Measurements from ENCODE around the gene COX4I1.

COX4I1 gene

GRCh38 chr16:85755929-85756768 lies 43.3 kb upstream of the COX4I1 start:
- H3K27ac ChIP-seq (ENCODE audit: low read depth, low read length, severe bottlenecking) = no peak overlapping the region
- H3K9me3 ChIP-seq (ENCODE audit: control insufficient read depth, low read length) = no peaks in the 10 kb centered on the region
- 78 to 81% methylated on average over 24 to 25 of the region's 25 CpGs for WGBS, 2 experiments (ENCODE audit: insufficient coverage in 2 of 2)
- no peak overlapping the region for H3K4me3 ChIP-seq (ENCODE audit: extremely low read depth, insufficient read depth, low read length, poor library complexity, severe bottlenecking)
- no peaks in the 10 kb centered on the region for H3K36me3 ChIP-seq (ENCODE audit: control insufficient read depth, insufficient read depth, low read length)
- H3K4me1 ChIP-seq (ENCODE audit: control insufficient read depth, insufficient read depth, low read length, poor library complexity, severe bottlenecking) = peaks cover 30% of the 10 kb centered on the region

- H3K27ac ChIP-seq (ENCODE audit: low read depth, low read length, severe bottlenecking) = no peak overlapping the region
- H3K4me1 ChIP-seq (ENCODE audit: control insufficient read depth, insufficient read depth, low read length, poor library complexity, severe bottlenecking) = peaks cover 21% of the 10 kb centered on the region
- no peak overlapping the region for H3K4me3 ChIP-seq (ENCODE audit: extremely low read depth, insufficient read depth, low read length, poor library complexity, severe bottlenecking)
- no peaks in the 10 kb centered on the region for H3K36me3 ChIP-seq (ENCODE audit: control insufficient read depth, insufficient read depth, low read length)
- H3K9me3 ChIP-seq (ENCODE audit: control insufficient read depth, low read length) = no peaks in the 10 kb centered on the region
- 92 to 95% methylated on average over 4 to 6 of the region's 7 CpGs for whole genome bisulfite sequencing, 2 experiments (ENCODE audit: insufficient coverage in 2 of 2)
Measured at GRCh38 chr16:85757341-85757822, 42.1 kb upstream of the COX4I1 start.

GRCh38 chr16:85759136-85759535 lies 40.4 kb upstream of the COX4I1 start:
- Histone ChIP-seq H3K27ac (ENCODE audit: low read depth, low read length, severe bottlenecking) (no peak overlapping the region), H3K4me1 (ENCODE audit: control insufficient read depth, insufficient read depth, low read length, poor library complexity, severe bottlenecking) (peaks cover 6% of the 10 kb centered on the region), H3K9me3 (ENCODE audit: control insufficient read depth, low read length) (no peaks in the 10 kb centered on the region), H3K4me3 (ENCODE audit: extremely low read depth, insufficient read depth, low read length, poor library complexity, severe bottlenecking) (no peak overlapping the region), H3K36me3 (ENCODE audit: control insufficient read depth, insufficient read depth, low read length) (no peaks in the 10 kb centered on the region)
- 85 to 95% methylated on average over 7 to 11 of the region's 16 CpGs for WGBS, 2 experiments (ENCODE audit: insufficient coverage in 2 of 2)

- WGBS, 2 experiments (ENCODE audit: insufficient coverage in 2 of 2) = 79 to 83% methylated on average over 17 to 20 of the region's 20 CpGs
- Histone ChIP-seq H3K36me3 (ENCODE audit: control insufficient read depth, insufficient read depth, low read length) (no peaks in the 10 kb centered on the region), H3K4me3 (ENCODE audit: extremely low read depth, insufficient read depth, low read length, poor library complexity, severe bottlenecking) (no peak overlapping the region), H3K9me3 (ENCODE audit: control insufficient read depth, low read length) (no peaks in the 10 kb centered on the region), H3K27ac (ENCODE audit: low read depth, low read length, severe bottlenecking) (no peak overlapping the region), H3K4me1 (ENCODE audit: control insufficient read depth, insufficient read depth, low read length, poor library complexity, severe bottlenecking) (no peaks in the 10 kb centered on the region)
Measured at GRCh38 chr16:85759631-85760419, 39.7 kb upstream of the COX4I1 start.

- Histone ChIP-seq H3K4me1 (ENCODE audit: control insufficient read depth, insufficient read depth, low read length, poor library complexity, severe bottlenecking) (no peaks in the 10 kb centered on the region), H3K36me3 (ENCODE audit: control insufficient read depth, insufficient read depth, low read length) (no peaks in the 10 kb centered on the region), H3K4me3 (ENCODE audit: extremely low read depth, insufficient read depth, low read length, poor library complexity, severe bottlenecking) (no peak overlapping the region), H3K9me3 (ENCODE audit: control insufficient read depth, low read length) (no peaks in the 10 kb centered on the region), H3K27ac (ENCODE audit: low read depth, low read length, severe bottlenecking) (no peak overlapping the region)
- 82 to 88% methylated on average over 3 to 5 of the region's 6 CpGs for WGBS, 2 experiments (ENCODE audit: insufficient coverage in 2 of 2)
Measured at GRCh38 chr16:85761861-85762260, 37.6 kb upstream of the COX4I1 start.

GRCh38 chr16:85762970-85763369 lies 36.5 kb upstream of the COX4I1 start:
- H3K27ac ChIP-seq (ENCODE audit: low read depth, low read length, severe bottlenecking) = no peak overlapping the region
- no peak overlapping the region for H3K4me3 ChIP-seq (ENCODE audit: extremely low read depth, insufficient read depth, low read length, poor library complexity, severe bottlenecking)
- H3K36me3 ChIP-seq (ENCODE audit: control insufficient read depth, insufficient read depth, low read length) = no peaks in the 10 kb centered on the region
- 88 to 90% methylated on average over 12 of the region's 12 CpGs for WGBS, 2 experiments (ENCODE audit: insufficient coverage in 2 of 2)
- peaks cover 5% of the 10 kb centered on the region for H3K4me1 ChIP-seq (ENCODE audit: control insufficient read depth, insufficient read depth, low read length, poor library complexity, severe bottlenecking)
- no peaks in the 10 kb centered on the region for H3K9me3 ChIP-seq (ENCODE audit: control insufficient read depth, low read length)

- Histone ChIP-seq H3K4me1 (ENCODE audit: control insufficient read depth, insufficient read depth, low read length, poor library complexity, severe bottlenecking) (peaks cover 11% of the 10 kb centered on the region), H3K9me3 (ENCODE audit: control insufficient read depth, low read length) (no peaks in the 10 kb centered on the region), H3K4me3 (ENCODE audit: extremely low read depth, insufficient read depth, low read length, poor library complexity, severe bottlenecking) (no peak overlapping the region), H3K27ac (ENCODE audit: low read depth, low read length, severe bottlenecking) (no peak overlapping the region), H3K36me3 (ENCODE audit: control insufficient read depth, insufficient read depth, low read length) (no peaks in the 10 kb centered on the region)
- WGBS, 2 experiments (ENCODE audit: insufficient coverage in 2 of 2) = 80 to 100% methylated on average over 1 of the region's 2 CpGs
Measured at GRCh38 chr16:85763616-85764015, 35.9 kb upstream of the COX4I1 start.

- WGBS, 2 experiments (ENCODE audit: insufficient coverage in 2 of 2) = 77 to 83% methylated on average over 1 to 7 of the region's 8 CpGs
- H3K27ac ChIP-seq (ENCODE audit: low read depth, low read length, severe bottlenecking) = no peak overlapping the region
- no peak overlapping the region for H3K4me3 ChIP-seq (ENCODE audit: extremely low read depth, insufficient read depth, low read length, poor library complexity, severe bottlenecking)
- H3K9me3 ChIP-seq (ENCODE audit: control insufficient read depth, low read length) = no peaks in the 10 kb centered on the region
- no peaks in the 10 kb centered on the region for H3K36me3 ChIP-seq (ENCODE audit: control insufficient read depth, insufficient read depth, low read length)
- H3K4me1 ChIP-seq (ENCODE audit: control insufficient read depth, insufficient read depth, low read length, poor library complexity, severe bottlenecking) = peaks cover 11% of the 10 kb centered on the region
Measured at GRCh38 chr16:85765211-85765610, 34.3 kb upstream of the COX4I1 start.

- H3K9me3 ChIP-seq (ENCODE audit: control insufficient read depth, low read length) = no peaks in the 10 kb centered on the region
- H3K4me1 ChIP-seq (ENCODE audit: control insufficient read depth, insufficient read depth, low read length, poor library complexity, severe bottlenecking) = peaks cover 11% of the 10 kb centered on the region
- 79 to 83% methylated on average over 7 of the region's 8 CpGs for WGBS, 2 experiments (ENCODE audit: insufficient coverage in 2 of 2)
- no peak overlapping the region for H3K27ac ChIP-seq (ENCODE audit: low read depth, low read length, severe bottlenecking)
- no peak overlapping the region for H3K4me3 ChIP-seq (ENCODE audit: extremely low read depth, insufficient read depth, low read length, poor library complexity, severe bottlenecking)
- H3K36me3 ChIP-seq (ENCODE audit: control insufficient read depth, insufficient read depth, low read length) = no peaks in the 10 kb centered on the region
Measured at GRCh38 chr16:85765767-85766166, 33.7 kb upstream of the COX4I1 start.

GRCh38 chr16:85767531-85767930 lies 32.0 kb upstream of the COX4I1 start:
- Histone ChIP-seq H3K4me1 (ENCODE audit: control insufficient read depth, insufficient read depth, low read length, poor library complexity, severe bottlenecking) (peaks cover 11% of the 10 kb centered on the region), H3K36me3 (ENCODE audit: control insufficient read depth, insufficient read depth, low read length) (peaks cover 4% of the 10 kb centered on the region), H3K4me3 (ENCODE audit: extremely low read depth, insufficient read depth, low read length, poor library complexity, severe bottlenecking) (no peak overlapping the region), H3K9me3 (ENCODE audit: control insufficient read depth, low read length) (no peaks in the 10 kb centered on the region), H3K27ac (ENCODE audit: low read depth, low read length, severe bottlenecking) (peak overlapping the region; percentile 49)
- WGBS, 2 experiments (ENCODE audit: insufficient coverage in 2 of 2) = 74 to 80% methylated on average over 1 to 8 of the region's 8 CpGs
